Heart left ventricle (tissue), 16 donors: ENCODE measurements around the gene FOXK1. TPM values are rescaled to one million over a fixed set of nuclear protein-coding genes. Genes with fewer than 3 reads are reported as not detected.

Experiments used
- ATAC-seq, 4 donors: fragments of 200-7000 bp; cut with Tn5 transposase; one replicate each; pipeline ENCODE4 v1.9.1; 2020 to 2022; ENCODE audit warnings: moderate library complexity in 4 of 4, mild to moderate bottlenecking in 3 of 4, moderate number of reproducible peaks in 1 of 4
- DNase-seq, 5 donors: peaks; one replicate each; pipeline ENCODE4 v3.0.0-alpha.2; 2020
- H3K27ac ChIP-seq, 12 donors: fragments of 200-600 bp; sonication (generic) in 4 of 12; one replicate each; pipeline versions ENCODE4 v1.5.0 to v1.8.0; 2016 to 2022; ENCODE audit warnings: mild to moderate bottlenecking in 2 of 12
- H3K27me3 ChIP-seq, 9 donors: fragments of 200-600 bp; sonication (generic) in 2 of 9; one replicate each; pipeline versions ENCODE4 v1.5.1 to v1.8.0; 2016 to 2022; ENCODE audit warnings: mild to moderate bottlenecking in 3 of 9
- H3K36me3 ChIP-seq, 9 donors: fragments of 200-600 bp; sonication (generic) in 2 of 9; one replicate each; pipeline versions ENCODE4 v1.5.0 to v1.8.0; 2018 to 2022; ENCODE audit warnings: mild to moderate bottlenecking in 2 of 9
- H3K4me1 ChIP-seq, 12 donors: fragments of 200-600 bp; sonication (generic) in 4 of 12; one replicate each; pipeline versions ENCODE4 v1.5.0 to v1.8.0; 2016 to 2022; ENCODE audit warnings: mild to moderate bottlenecking in 3 of 12
- H3K4me3 ChIP-seq, 12 donors: fragments of 200-600 bp; sonication (generic) in 4 of 12; one replicate each; pipeline versions ENCODE4 v1.5.0 to v1.8.0; 2017 to 2022; ENCODE audit warnings: mild to moderate bottlenecking in 9 of 12, moderate library complexity in 4 of 12
- H3K9me3 ChIP-seq, 12 donors: fragments of 200-600 bp; sonication (generic) in 4 of 12; one replicate each; pipeline versions ENCODE4 v1.5.0 to v1.8.0; 2016 to 2022; ENCODE audit warnings: mild to moderate bottlenecking in 1 of 12
- POLR2A ChIP-seq, 2 donors: fragments of 450-650 bp; IDR thresholded peaks; one replicate each; pipeline ENCODE4 v1.6.1; 2017; ENCODE audit warnings: antibody characterized with exemption in 2 of 2, mild to moderate bottlenecking in 2 of 2, moderate library complexity in 2 of 2
- WGBS, 4 donors: extraction: QIAGEN DNeasy Blood & Tissue Kit in 2 of 4; methylation state at CpG; one replicate each; pipeline versions ENCODE4 v1.1.5 to v1.1.7; 2013 to 2018; 5-methylcytosine and 5-hydroxymethylcytosine counted together
- intact Hi-C, 10 donors: fragments of 100-400 bp; cut with DNase I; formaldehyde crosslinking; loops; one replicate each; pipeline versions ENCODE4 v1.11.1 to v1.14.2; 2022
- polyA plus RNA-seq, 2 donors: library from polyadenylated mRNA; stranded (reverse); fragments of 200-250 nt; gene quantifications; one replicate each; pipeline ENCODE4 v1.2.3, GENCODE V29; 2013
- total RNA-seq, 9 donors: library from RNA; depleted of rRNA in 2 of 9; stranded (reverse); fragments of >200 nt in 2 of 9; fragmentation: NEBNext Ultra II Directional in 3 of 9; extraction: Animal tissue kit (Norgen Biotek cat#: 25700) in 3 of 9; gene quantifications; one replicate each; pipeline versions ENCODE4 v1.1.0 to v1.2.4, GENCODE V29; 2016 to 2023
- TF ChIP-seq, protein P1 (sequence below), 12 donors: fragments of 200-600 bp; sonication (generic) in 4 of 12; IDR thresholded peaks; one replicate each; pipeline versions ENCODE4 v1.5.0 to v1.8.0; 2018 to 2022; ENCODE audit warnings: antibody characterized with exemption in 12 of 12, mild to moderate bottlenecking in 5 of 12
- donor health status: ischemic (EF 13 %, LVEDD 7.1; RV severe dilation, severe dysfunction).
- donor health status: healthy with polysubstance abuse.
- donor health status: DM: no; HTN: yes; CAD: no.
- donor health status: DM: no; HTN: no; CAD: no.
- donor health status: ischemic (EF 25% LVEDD 6.9; RV normal size, moderate dysfunction).
- donor health status: ischemic (EF 25% LVEDD 5.7; RV mildly dilated, moderate dysfunction).
- donor health status: healthy.
- donor health status: DM: yes; HTN: yes; CAD: no.
- donor health status: ischemic (EF 35%, LVEDD 5.7; RV mildly dilated, moderate dysfunction).
- donor health status: nonischemic (EF 11% LVEDD 7.7; RV severe dilation, severe dysfunction).
- donor health status: DM: yes; HTN: yes; CAD: no.
- donor health status: PGD.
- donor health status: ischemic (EF 29% LVEDD 5.4; RV normal size, mild dysfunction).
- donor health status: nonischemic (EF 23%, LVEDD 6.1; RV moderate dilation, normal function).

FOXK1 gene
- total and polyA plus RNA-seq, 11 donors: 9.3 to 43.7 (median 19.8) TPM

DNA sequence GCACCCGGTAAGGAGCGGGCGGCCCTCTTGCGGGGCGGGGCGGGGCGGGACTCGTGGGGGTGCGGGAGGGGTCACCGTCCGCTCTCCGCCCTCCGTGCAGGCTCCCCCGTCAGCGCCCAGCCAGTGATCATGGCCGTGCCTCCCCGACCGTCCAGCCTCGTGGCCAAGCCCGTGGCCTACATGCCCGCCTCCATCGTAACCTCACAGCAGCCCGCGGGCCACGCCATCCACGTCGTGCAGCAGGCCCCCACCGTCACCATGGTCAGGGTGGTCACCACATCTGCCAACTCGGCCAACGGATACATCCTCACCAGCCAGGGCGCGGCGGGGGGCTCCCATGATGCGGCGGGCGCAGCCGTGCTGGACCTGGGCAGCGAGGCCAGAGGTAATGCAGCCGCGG lies 77.1 kb downstream of the FOXK1 start:
- Histone ChIP-seq H3K4me1 (peaks cover 0 to 2% (median 0%) of the 10 kb centered on the region in 12 donors), H3K27me3 (no peaks in the 10 kb centered on the region), H3K4me3 (no peak overlapping the region), H3K27ac (no peak overlapping the region), H3K9me3 (no peaks in the 10 kb centered on the region), H3K36me3 (peaks cover 0 to 100% (median 100%) of the 10 kb centered on the region in 9 donors)
- 96 to 98% (median 96%) methylated on average over 24 to 40 of the region's 40 CpGs for WGBS, 4 donors
- ATAC-seq (peak in 1 of 4 donors; percentile 14), DNase-seq (no peak)
- intact Hi-C loops: loop anchor here in 1 of 10 donors (10.0 kb wide), 1 partner anchor 144 kb away; no protein-coding TSS in a partner anchor
- TF ChIP-seq, protein P1, sequence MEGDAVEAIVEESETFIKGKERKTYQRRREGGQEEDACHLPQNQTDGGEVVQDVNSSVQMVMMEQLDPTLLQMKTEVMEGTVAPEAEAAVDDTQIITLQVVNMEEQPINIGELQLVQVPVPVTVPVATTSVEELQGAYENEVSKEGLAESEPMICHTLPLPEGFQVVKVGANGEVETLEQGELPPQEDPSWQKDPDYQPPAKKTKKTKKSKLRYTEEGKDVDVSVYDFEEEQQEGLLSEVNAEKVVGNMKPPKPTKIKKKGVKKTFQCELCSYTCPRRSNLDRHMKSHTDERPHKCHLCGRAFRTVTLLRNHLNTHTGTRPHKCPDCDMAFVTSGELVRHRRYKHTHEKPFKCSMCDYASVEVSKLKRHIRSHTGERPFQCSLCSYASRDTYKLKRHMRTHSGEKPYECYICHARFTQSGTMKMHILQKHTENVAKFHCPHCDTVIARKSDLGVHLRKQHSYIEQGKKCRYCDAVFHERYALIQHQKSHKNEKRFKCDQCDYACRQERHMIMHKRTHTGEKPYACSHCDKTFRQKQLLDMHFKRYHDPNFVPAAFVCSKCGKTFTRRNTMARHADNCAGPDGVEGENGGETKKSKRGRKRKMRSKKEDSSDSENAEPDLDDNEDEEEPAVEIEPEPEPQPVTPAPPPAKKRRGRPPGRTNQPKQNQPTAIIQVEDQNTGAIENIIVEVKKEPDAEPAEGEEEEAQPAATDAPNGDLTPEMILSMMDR (IDR thresholded peaks at IDR 0.05): no peak
- TF ChIP-seq POLR2A (IDR thresholded peaks at IDR 0.05): no peak

DNA sequence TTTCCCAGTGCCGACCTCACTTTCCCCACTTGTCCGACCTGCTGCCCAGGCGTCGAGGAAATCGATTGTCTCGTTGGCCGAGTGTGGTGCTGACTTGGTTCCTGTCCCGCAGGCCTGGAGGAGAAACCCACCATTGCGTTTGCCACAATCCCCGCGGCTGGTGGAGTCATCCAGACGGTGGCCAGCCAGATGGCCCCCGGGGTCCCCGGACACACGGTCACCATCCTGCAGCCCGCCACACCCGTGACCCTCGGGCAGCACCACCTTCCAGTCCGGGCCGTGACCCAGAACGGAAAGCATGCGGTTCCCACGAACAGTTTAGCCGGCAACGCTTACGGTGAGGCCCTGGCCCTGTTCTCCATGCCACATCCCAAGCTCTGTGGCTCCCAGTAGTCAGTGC lies 78.9 kb downstream of the FOXK1 start:
- H3K4me3 ChIP-seq: no peak overlapping the region
- no peaks in the 10 kb centered on the region for H3K27me3 ChIP-seq
- TF ChIP-seq, protein P1 (IDR thresholded peaks at IDR 0.05): no peak
- no peak for TF ChIP-seq POLR2A (IDR thresholded peaks at IDR 0.05)
- H3K4me1 ChIP-seq: no peaks in the 10 kb centered on the region
- no peak overlapping the region for H3K27ac ChIP-seq
- no peaks in the 10 kb centered on the region for H3K9me3 ChIP-seq
- DNase-seq (no peak), ATAC-seq (no peak)
- intact Hi-C loops: no loop called here
- H3K36me3 ChIP-seq: peaks cover 0 to 100% (median 89%) of the 10 kb centered on the region in 9 donors
- 93 to 96% (median 95%) methylated on average over 26 of the region's 26 CpGs for WGBS, 4 donors

- 93 to 96% (median 94%) methylated on average over 45 to 54 of the region's 54 CpGs for WGBS, 4 donors
- no peak for DNase-seq
- ATAC-seq: no peak
Observed at GRCh38 chr7:4762121-4763055, 80.3 kb downstream of the FOXK1 start.

More at GRCh38 chr7:4762121-4763055, 80.3 kb downstream of the FOXK1 start:
- Histone ChIP-seq H3K27me3 (no peaks in the 10 kb centered on the region), H3K9me3 (no peaks in the 10 kb centered on the region), H3K27ac (no peak overlapping the region), H3K36me3 (peaks cover 0 to 98% (median 84%) of the 10 kb centered on the region in 9 donors), H3K4me3 (no peak overlapping the region), H3K4me1 (no peaks in the 10 kb centered on the region)
- TF ChIP-seq, protein P1 (IDR thresholded peaks at IDR 0.05): no peak
- no peak for TF ChIP-seq POLR2A (IDR thresholded peaks at IDR 0.05)
- intact Hi-C loops: no loop called here
